ENCODE data around the gene LTBP4. TPM values are rescaled to one million over a fixed set of nuclear protein-coding genes. Genes with fewer than 3 reads are reported as not detected.
A peak's percentile ranks its signal among the peaks of the same experiment; 100 is the strongest.
"Not testable (repeated sequence)": the region's sequence is repeated elsewhere in the genome, so short reads cannot be mapped to it uniquely, and the experiment has no call there.

LTBP4 gene
- total RNA-seq, 6 experiments from 2014 or later: 19.3 to 40.8 (median 34.4) TPM

- no peaks in the 10 kb centered on the region for H3K4me1 ChIP-seq
- H3K27ac ChIP-seq: no peak overlapping the region
- no peaks in the 10 kb centered on the region for H3K9me3 ChIP-seq
- no peaks in the 10 kb centered on the region for H3K36me3 ChIP-seq
- H3K27me3 ChIP-seq: no peaks in the 10 kb centered on the region
- no peak overlapping the region for H3K4me3 ChIP-seq
- WGBS (ENCODE audit: insufficient coverage, low coverage, low lambda C conversion rate, missing lambda C conversion rate): 86% methylated on average over 1 of the region's 7 CpGs
- DNase-seq: no peak
- TF ChIP-seq CTCF (IDR thresholded peaks at IDR 0.05) (no peak), POLR2A (IDR thresholded peaks at IDR 0.05) (no peak)
- intact Hi-C loops (cut with DNase I): no loop called here
- ATAC-seq: no peak
Measured at GRCh38 chr19:40622773-40623075, 21.6 kb downstream of the LTBP4 start.

DNA sequence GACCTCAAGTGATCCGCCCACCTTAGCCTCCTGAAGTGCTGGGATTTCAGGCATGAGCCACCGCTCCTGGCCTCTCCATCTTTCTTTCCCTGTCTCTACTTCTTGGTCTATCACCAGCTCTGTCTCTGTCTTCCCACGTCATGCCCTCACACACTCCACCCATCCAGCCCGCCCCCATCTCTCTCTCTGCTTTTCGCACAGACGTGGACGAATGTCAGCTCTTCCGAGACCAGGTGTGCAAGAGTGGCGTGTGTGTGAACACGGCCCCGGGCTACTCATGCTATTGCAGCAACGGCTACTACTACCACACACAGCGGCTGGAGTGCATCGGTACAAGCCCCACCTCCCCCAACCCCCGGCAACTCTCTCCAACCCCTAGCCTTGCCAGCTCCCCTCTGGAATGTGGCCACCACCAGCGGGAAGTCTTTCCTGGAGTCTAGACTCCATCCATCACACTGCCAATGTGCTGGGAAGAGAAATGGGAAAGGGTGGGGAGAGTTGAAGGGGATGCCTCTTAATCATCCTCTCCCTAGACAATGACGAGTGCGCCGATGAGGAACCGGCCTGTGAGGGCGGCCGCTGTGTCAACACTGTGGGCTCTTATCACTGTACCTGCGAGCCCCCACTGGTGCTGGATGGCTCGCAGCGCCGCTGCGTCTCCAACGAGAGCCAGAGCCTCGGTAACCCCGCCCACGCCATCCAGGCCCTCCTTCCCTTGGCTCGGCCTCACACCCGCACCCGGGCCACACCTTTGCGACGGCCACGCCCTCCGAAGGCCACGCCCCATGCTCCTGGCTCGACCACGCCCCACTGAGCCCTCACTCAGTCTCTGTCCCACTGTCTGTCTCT, 22.5 kb downstream of the LTBP4 start:
- Histone ChIP-seq H3K4me3 (no peak overlapping the region), H3K9me3 (no peaks in the 10 kb centered on the region), H3K27ac (no peak overlapping the region), H3K4me1 (no peaks in the 10 kb centered on the region), H3K36me3 (no peaks in the 10 kb centered on the region), H3K27me3 (no peaks in the 10 kb centered on the region)
- intact Hi-C loops (cut with DNase I): no loop called here
- ATAC-seq (peak; percentile 71 to 86 (median 80)), DNase-seq (peak in 1 of 3 donors; percentile 56)
- TF ChIP-seq POLR2A (IDR thresholded peaks at IDR 0.05) (no peak), CTCF (IDR thresholded peaks at IDR 0.05) (no peak)
- 53% methylated on average over 38 of the region's 41 CpGs for WGBS (ENCODE audit: insufficient coverage, low coverage, low lambda C conversion rate, missing lambda C conversion rate)

DNA sequence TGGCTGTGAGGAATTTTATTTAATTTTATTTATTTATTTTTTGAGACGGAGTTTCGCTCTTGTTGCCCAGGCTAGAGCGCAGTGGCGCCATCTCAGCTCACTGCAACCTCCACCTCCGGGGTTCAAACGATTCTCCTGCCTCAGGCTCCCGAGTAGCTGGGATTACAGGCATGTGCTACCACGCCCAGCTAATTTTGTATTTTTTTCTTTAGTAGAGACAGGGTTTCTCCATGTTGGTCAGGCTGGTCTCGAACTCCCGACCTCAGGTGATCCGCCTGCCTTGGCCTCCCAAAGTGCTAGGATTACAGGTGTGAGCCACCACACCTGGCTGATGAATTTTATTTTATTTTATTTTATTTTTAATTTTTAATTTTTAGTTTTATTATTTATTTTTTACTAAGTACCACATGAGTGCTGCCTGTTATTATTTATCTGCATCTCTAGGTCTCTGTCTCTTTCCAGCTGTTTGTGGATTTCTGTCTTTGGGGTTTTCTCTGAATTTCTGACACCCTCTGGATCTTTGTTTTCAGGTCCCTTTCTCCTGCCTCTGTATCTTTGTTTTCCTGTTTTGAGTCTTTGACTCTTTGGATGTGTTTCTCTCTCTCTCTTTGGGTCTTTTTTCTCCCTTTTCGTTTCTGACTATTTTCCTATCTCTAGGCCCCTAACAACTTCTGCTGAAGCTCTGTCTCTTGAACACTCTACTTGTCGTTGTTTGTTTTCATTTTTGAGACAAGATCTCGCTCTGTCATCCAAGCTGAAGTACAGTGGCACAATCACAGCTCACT, 23.4 kb downstream of the LTBP4 start:
- H3K9me3 ChIP-seq; intact Hi-C loops (cut with DNase I); H3K4me3 ChIP-seq; H3K27ac ChIP-seq; H3K36me3 ChIP-seq; H3K4me1 ChIP-seq; ATAC-seq; H3K27me3 ChIP-seq; DNase-seq: not testable (repeated sequence)
- WGBS (ENCODE audit: insufficient coverage, low coverage, low lambda C conversion rate, missing lambda C conversion rate): 66% methylated on average over 5 of the region's 14 CpGs

- no peaks in the 10 kb centered on the region for H3K4me1 ChIP-seq
- H3K4me3 ChIP-seq: no peak overlapping the region
- WGBS (ENCODE audit: insufficient coverage, low coverage, low lambda C conversion rate, missing lambda C conversion rate): 0% methylated on average over 1 of the region's 7 CpGs
- no peaks in the 10 kb centered on the region for H3K9me3 ChIP-seq
- no peak for TF ChIP-seq POLR2A (IDR thresholded peaks at IDR 0.05)
- TF ChIP-seq CTCF (IDR thresholded peaks at IDR 0.05): no peak
- no peaks in the 10 kb centered on the region for H3K36me3 ChIP-seq
- intact Hi-C loops (cut with DNase I): no loop called here
- DNase-seq: no peak
- no peaks in the 10 kb centered on the region for H3K27me3 ChIP-seq
- ATAC-seq: no peak
- no peak overlapping the region for H3K27ac ChIP-seq
Measured at GRCh38 chr19:40625406-40626120, 24.4 kb downstream of the LTBP4 start.
